EL (cell line): ENCODE measurements around the gene MSLN.
"Not testable (repeated sequence)": the region's sequence is repeated elsewhere in the genome, so short reads cannot be mapped to it uniquely, and the experiment has no call there.

Source experiments
- DNase-seq: peaks from one replicate; pipeline ENCODE4 v3.0.0-alpha.2; 2016

The MSLN gene

DNA sequence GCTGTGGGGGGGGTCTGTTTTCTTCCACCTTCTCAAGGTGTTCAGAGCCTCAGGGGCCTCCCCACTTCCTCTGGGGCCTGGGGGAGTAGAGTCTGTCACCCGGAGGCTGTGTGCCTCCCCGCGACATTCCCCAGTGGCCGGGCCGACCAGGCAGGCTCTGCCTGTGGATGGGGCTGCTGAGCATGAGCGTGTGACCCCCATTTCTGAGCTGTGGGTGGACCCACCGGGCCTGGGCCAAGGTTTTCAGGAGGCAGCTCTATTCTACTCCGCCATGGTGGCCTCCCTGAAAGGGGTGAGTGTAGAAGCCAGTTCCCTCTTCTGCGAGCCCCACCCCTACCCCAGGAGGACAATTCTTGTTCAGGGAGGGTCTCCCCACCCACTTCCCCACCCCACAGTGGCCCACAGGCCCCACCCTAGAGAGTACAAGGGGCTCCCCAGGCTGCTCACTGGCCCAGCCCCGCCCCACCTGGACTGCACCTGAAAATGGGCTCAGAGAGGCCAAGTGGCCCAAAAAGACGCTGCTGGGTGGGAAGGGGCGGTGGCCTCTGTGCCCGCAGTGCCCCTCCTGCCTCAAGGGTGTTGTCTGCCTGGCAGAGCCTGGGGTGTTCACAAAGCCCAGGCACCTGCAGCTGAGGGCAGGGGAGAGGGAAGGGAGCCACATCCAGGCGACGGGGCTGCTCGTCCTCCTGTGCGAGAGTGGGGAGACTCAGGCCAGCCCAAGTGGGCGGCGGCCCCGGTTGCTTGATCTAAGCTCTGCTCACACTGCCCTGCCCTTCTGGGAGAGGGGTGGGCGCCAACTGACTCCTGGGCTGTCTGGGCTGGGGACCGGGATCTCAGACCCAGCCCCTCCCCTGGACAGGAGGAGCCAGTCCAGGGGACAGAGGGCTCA, 1.3 kb downstream of the MSLN start:
- no peak for DNase-seq

GRCh38 chr16:762595-763268, 2.2 kb downstream of the MSLN start:
- no peak for DNase-seq

- no peak for DNase-seq
These were observed 3.0 kb downstream of the MSLN start for GRCh38 chr16:763369-764183.

GRCh38 chr16:764184-764750, 3.7 kb downstream of the MSLN start:
- no peak for DNase-seq

GRCh38 chr16:764848-765487, 4.4 kb downstream of the MSLN start:
- no peak for DNase-seq

GRCh38 chr16:765488-765865, 4.9 kb downstream of the MSLN start:
- DNase-seq = no peak

DNA sequence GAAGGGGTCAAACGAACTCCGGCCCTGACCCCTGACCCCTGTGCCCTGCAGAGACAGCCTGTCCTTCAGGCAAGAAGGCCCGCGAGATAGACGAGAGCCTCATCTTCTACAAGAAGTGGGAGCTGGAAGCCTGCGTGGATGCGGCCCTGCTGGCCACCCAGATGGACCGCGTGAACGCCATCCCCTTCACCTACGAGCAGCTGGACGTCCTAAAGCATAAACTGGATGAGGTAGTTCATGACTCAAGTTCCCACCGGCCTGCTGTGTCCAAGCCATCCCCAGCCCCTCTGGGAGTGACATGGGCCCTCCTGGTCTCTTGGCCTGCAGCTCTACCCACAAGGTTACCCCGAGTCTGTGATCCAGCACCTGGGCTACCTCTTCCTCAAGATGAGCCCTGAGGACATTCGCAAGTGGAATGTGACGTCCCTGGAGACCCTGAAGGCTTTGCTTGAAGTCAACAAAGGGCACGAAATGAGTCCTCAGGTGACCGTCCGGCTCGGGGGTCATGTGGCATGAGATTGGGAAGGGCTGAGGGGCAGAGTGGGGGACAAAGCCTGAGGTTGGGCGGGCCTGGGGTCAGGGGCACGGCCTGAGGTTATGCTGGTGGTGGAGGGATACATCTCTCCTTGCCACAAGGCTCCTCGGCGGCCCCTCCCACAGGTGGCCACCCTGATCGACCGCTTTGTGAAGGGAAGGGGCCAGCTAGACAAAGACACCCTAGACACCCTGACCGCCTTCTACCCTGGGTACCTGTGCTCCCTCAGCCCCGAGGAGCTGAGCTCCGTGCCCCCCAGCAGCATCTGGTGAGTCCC, 5.7 kb downstream of the MSLN start:
- no peak for DNase-seq

- DNase-seq = no peak
These were observed 6.5 kb downstream of the MSLN start for GRCh38 chr16:766820-767640.

DNA sequence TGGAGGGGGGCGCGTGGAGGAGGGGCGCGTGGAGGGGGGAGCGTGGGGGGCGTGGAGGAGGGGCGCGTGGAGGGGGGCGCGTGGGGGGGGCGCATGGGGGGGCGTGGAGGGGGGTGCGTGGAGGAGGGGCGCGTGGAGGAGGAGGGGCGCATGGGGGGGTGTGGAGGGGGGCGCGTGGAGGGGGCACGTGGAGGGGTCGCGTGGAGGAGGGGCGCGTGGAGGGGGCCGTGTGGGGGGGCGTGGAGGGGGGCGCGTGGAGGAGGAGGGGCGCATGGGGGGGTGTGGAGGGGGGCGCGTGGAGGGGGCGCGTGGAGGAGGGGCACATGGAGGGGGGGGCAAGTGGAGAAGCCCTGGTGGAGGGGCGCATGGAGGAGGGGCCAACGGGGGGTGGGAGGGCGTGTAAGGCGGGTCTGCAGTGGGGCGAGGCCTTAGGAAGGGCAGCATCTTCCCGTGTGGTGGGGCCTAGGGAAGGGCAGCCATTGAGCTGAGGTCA, 7.3 kb downstream of the MSLN start:
- no peak for DNase-seq

- DNase-seq = no peak
These were observed 7.9 kb downstream of the MSLN start for GRCh38 chr16:768428-768827.

DNA sequence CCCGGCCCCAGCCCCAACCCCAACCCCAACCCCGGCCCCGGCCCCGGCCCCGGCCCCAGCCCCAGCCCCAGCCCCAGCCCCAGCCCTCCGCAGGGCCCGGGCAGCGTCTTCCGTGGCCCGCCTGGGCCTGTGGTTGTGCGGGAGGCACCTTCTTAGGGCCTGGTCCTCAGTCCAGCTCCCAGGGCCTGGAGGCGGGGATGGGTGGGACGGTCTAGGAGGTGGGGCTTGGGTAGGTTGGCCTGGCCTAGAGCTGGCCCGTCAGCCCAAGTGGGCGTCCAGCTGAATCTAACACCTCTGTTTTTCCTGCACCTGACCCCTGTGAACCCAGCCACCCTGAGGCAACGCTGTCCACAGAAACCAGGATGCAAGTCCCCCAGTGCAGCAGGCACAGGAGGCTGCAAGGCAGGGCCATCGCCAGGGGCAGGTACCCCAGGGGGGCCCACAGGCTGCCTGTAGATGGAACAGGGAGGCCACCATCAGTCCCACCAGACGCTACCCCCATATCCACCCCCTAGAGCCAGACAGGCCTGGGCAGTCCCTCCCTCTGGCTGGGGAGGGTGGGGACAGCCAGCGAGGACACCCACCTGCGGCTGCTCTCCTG, 8.8 kb downstream of the MSLN start:
- no peak for DNase-seq

- no peak for DNase-seq
These were observed 9.4 kb downstream of the MSLN start for GRCh38 chr16:769934-770333.

DNA sequence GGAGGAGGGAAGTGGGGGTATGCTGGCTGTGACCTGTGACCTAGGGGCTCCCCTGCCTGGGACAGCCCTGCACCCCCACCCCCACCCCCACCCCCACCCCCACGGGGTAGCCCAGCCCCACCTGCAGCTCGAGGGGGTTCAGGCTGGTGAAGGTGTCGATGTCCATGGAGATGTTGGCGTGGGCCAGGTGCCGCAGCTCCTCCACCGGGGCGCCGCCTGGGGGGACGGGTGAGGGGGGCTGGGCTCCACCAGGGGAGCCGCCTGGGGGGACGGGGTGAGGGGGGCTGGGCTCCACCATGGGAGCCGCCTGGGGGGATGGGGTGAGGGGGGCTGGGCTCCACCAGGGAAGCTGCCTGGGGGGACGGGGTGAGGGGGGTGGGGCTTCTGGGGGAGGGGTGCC, 9.9 kb downstream of the MSLN start:
- DNase-seq = no peak

- DNase-seq = no peak
These were observed 12.4 kb downstream of the MSLN start for GRCh38 chr16:772959-773358.

DNA sequence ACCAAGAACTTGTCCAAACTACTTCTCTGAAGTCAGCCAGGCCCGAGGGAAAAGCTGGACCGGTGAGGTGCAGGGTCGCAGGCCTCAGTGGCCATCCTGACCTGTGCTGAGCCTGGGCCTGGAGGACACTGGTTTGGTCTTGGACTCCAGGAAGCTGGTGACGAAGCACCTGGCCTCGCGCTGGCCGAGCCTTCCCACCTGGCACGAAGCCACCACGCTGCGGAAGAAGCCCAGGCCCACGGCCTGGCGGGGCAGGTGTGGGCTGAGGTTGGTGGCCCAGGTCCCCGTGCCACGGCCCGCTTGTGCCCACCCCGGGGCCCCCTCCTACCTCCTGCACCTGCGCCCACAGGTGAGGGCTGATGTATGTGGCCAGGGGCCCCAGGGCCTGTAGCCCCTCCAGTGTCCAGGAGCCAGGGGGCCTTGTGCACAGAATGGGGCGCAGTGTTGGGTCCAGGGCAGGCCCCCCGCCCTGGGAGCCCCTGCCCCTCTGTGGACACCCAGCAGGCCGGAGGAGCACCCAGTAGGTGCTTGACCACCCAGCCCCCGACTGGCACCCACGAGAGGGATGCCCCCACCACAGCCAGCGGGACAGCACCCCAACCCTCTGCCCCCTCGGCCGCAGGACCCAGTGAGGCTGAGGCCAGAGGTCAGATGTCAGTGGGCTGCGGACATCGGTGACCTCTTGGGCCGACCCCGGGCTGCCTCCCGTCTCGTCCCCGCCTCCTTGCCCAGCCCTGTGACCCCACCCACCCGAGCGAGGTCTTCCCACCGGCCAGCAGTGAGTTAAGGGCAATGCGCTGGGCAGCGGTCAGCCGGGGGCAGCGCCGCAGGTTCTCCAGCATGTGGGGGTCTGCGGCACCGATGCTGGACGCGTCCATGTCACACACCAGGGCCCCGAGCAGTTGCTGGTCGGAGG, 13.8 kb downstream of the MSLN start:
- DNase-seq = no peak

DNA sequence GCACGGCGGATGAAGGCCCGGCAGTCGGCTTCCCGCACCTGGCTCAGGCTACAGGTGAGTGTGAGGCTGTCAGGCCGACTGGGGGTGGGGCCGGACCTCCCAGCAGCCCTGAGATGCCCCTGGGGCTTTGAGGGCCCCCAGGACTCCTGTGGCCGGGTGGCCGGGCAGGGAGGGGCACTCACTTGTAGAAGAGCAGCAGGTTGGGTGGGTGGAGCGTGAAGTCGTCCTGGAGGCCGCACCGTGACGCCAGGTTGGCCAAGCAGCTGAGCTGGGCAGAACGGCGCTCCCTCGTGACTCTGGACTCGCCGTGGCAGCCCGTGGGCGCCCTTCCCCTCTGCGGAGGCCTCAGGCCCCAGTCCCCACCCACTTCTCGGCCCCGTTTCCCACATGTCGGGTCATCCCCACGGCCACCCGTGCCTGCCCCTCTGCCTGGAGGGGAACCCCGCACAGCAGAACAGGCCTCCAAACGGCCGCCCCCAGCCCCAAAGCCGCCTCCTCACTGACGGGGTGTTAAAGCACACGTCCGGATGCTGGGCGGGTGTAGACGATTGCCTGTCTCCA, 14.8 kb downstream of the MSLN start:
- no peak for DNase-seq

GRCh38 chr16:776298-776697, 15.8 kb downstream of the MSLN start:
- DNase-seq = not testable (repeated sequence)

GRCh38 chr16:776824-777223, 16.3 kb downstream of the MSLN start:
- no peak for DNase-seq

GRCh38 chr16:777826-778225, 17.3 kb downstream of the MSLN start:
- peak; percentile 62 for DNase-seq
